Hepatocyte (in vitro differentiated cells): ENCODE measurements around the gene ARHGEF40.

Experiments
- CTCF ChIP-seq: fragments of 200-600 bp; sonication (generic); IDR thresholded peaks from 2 replicates; pipeline ENCODE4 v1.5.1; 2016; ENCODE audit warnings: antibody characterized with exemption, mild to moderate bottlenecking; ENCODE audit not compliant: poor library complexity
- EZH2 ChIP-seq: fragments of 200-600 bp; sonication (generic); IDR thresholded peaks from 2 replicates; pipeline ENCODE4 v1.6.1; 2016; ENCODE audit warnings: antibody characterized with exemption, mild to moderate bottlenecking, borderline replicate concordance
- EZH2phosphoT487 ChIP-seq: fragments of 200-600 bp; sonication (generic); IDR thresholded peaks from one replicate; pipeline ENCODE4 v1.6.1; 2018; ENCODE audit warnings: antibody characterized with exemption, mild to moderate bottlenecking, low read depth, moderate library complexity; ENCODE audit not compliant: unreplicated experiment, severe bottlenecking

DNA sequence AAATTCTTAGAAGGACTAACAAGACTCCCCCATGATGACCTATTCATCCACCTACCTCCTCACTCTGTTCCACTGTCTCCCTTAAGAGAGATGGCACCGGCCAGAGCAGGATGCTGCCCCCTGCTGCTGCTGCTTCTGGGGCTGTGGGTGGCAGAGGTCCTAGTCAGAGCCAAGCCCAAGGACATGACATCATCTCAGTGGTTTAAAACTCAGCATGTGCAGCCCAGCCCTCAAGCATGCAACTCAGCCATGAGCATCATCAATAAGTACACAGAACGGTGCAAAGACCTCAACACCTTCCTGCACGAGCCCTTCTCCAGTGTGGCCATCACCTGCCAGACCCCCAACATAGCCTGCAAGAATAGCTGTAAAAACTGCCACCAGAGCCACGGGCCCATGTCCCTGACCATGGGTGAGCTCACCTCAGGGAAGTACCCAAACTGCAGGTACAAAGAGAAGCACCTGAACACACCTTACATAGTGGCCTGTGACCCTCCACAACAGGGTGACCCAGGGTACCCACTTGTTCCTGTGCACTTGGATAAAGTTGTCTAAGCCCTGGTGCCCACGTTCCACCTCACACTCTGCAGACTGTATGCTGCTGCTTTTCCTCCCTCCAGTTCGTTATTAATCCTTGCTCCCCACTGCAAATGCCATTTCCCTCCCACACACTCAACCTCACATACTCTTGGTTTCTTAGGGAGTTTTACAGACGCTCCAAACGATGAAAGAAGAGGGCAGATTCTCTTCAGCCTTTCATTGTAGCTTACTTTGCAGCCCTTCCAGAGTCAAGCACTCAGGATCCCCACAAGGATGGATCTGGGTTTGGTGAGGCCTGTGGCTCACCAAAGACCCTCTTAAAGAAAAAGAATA lies 12.1 kb upstream of the ARHGEF40 start, which contains the start of gene RNASE8:
- TF ChIP-seq CTCF (no peak), EZH2phosphoT487 (no peak), EZH2 (no peak)
